PC-9 (cell line): ENCODE measurements around the gene HTR3C. TPM values are rescaled to one million over a fixed set of nuclear protein-coding genes. Genes with fewer than 3 reads are reported as not detected.

Experiments
- BruUV-seq: library from RNA; stranded (reverse); fragments of 400-500 nt; replicated peaks from 2 replicates; lab custom pipeline; 2021; lab: Mats Ljungman, UMichigan
- CTCF ChIA-PET: fragments of 300-600 bp; sonication (Branson Sonifier 250); formaldehyde crosslinking; loops from one replicate; lab custom pipeline; 2022; ENCODE audit warnings: antibody characterized with exemption; lab: Charles Lee
- POLR2A ChIA-PET: fragments of 300-600 bp; sonication (Branson Sonifier 250); formaldehyde crosslinking; loops from one replicate; lab custom pipeline; 2022; ENCODE audit warnings: antibody characterized with exemption; ENCODE audit not compliant: unreplicated experiment; lab: Charles Lee
- DNase-seq, 2 experiments: peaks; one replicate each; pipeline versions ENCODE4 v3.0.0 to v3.0.0-alpha.2; 2015 to 2022; ENCODE audit warnings: mixed read lengths in 1 of 2
- H2AFZ ChIP-seq: fragments of 200-600 bp; sonication (generic); 2 replicates; pipeline ENCODE4 v1.8.1; 2017; ENCODE audit warnings: antibody characterized with exemption
- H3F3A ChIP-seq: fragments of 200-600 bp; sonication (generic); 2 replicates; pipeline ENCODE4 v1.8.1; 2017; ENCODE audit warnings: antibody characterized with exemption, mild to moderate bottlenecking, low read depth; ENCODE audit not compliant: insufficient read depth
- H3K27ac ChIP-seq: fragments of 200-600 bp; sonication (generic); 2 replicates; pipeline ENCODE4 v1.6.1; 2016; ENCODE audit warnings: mixed run types
- H3K27me3 ChIP-seq: fragments of 200-600 bp; sonication (generic); 2 replicates; pipeline ENCODE4 v1.6.1; 2016; ENCODE audit warnings: low read depth, mixed run types; ENCODE audit not compliant: insufficient read depth
- H3K36me3 ChIP-seq: fragments of 200-600 bp; sonication (generic); 2 replicates; pipeline ENCODE4 v1.6.1; 2016; ENCODE audit warnings: low read depth, mixed run types
- H3K4me1 ChIP-seq: fragments of 200-600 bp; sonication (generic); replicated peaks from 2 replicates; pipeline ENCODE4 v1.6.1; 2016; ENCODE audit warnings: mixed run types; ENCODE audit not compliant: insufficient read depth
- H3K4me2 ChIP-seq: fragments of 200-600 bp; sonication (generic); 2 replicates; pipeline ENCODE4 v1.6.1; 2017; ENCODE audit warnings: mixed run types
- H3K4me3 ChIP-seq: fragments of 200-600 bp; sonication (generic); 2 replicates; pipeline ENCODE4 v1.6.1; 2016; ENCODE audit warnings: mixed run types
- H3K79me2 ChIP-seq: fragments of 200-600 bp; sonication (generic); 2 replicates; pipeline ENCODE4 v1.6.1; 2017; ENCODE audit warnings: low read depth, mixed run types
- H3K9me2 ChIP-seq: fragments of 200-600 bp; sonication (generic); 2 replicates; pipeline ENCODE4 v1.8.1; 2017; ENCODE audit warnings: mild to moderate bottlenecking; ENCODE audit not compliant: insufficient read depth
- H3K9me3 ChIP-seq: fragments of 200-600 bp; sonication (generic); 2 replicates; pipeline ENCODE4 v1.8.1; 2016; ENCODE audit warnings: low read depth; ENCODE audit not compliant: insufficient read depth
- H4K20me1 ChIP-seq: fragments of 200-600 bp; sonication (generic); 2 replicates; pipeline ENCODE4 v1.8.1; 2017; ENCODE audit not compliant: insufficient read depth
- CTCF ChIP-seq: fragments of 200-600 bp; sonication (generic); conservative IDR thresholded peaks from 2 replicates; pipeline ENCODE4 v1.6.1; 2017; ENCODE audit warnings: mixed run types, antibody characterized with exemption, mild to moderate bottlenecking, moderate library complexity
- EZH2 ChIP-seq: fragments of 200-600 bp; sonication (generic); IDR thresholded peaks from 2 replicates; pipeline ENCODE4 v1.8.0; 2017; ENCODE audit warnings: antibody characterized with exemption, low read depth
- intact Hi-C: fragments of 100-400 bp; cut with micrococcal nuclease; formaldehyde crosslinking; loops from one replicate; pipeline ENCODE4 v1.10.0; 2022; ENCODE audit not compliant: unreplicated experiment
- total RNA-seq: library from RNA; stranded (reverse); gene quantifications from 2 replicates; pipeline ENCODE4 v1.2.3, GENCODE V29; 2021

The HTR3C gene
- total RNA-seq, 1 experiment from 2014 or later: not detected

DNA sequence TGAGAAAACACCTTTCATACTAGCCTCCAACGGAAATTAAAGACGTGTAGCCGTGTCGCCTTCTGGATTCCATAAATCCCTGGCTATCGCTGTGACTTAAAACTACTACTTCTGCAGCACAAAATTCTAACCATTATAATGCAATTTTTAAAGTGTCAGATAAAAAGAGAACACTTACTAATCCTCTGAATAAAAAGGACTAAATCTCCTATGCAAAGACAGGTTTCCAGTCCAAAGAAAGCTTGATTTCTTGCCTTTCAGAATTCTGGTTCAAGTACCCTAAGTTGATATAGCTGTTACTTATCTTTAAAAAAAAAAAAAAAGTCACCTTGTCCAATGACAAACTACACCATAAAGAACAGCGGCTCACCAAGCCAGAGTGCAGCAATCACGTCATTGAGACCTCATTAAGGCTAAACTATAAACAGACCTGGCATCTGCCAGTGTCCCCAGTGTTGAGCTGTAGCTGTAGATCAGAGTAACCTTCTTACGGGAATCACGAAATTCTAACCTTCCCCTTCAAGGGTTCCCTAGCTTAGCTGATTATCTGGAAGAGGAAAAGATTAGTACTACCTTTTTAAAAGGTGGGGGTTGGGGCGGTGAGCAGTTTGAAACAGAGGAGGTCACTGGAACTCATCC, 37.3 kb upstream of the HTR3C start:
- H3K4me3 ChIP-seq: peak overlapping the region; percentile 99

DNA sequence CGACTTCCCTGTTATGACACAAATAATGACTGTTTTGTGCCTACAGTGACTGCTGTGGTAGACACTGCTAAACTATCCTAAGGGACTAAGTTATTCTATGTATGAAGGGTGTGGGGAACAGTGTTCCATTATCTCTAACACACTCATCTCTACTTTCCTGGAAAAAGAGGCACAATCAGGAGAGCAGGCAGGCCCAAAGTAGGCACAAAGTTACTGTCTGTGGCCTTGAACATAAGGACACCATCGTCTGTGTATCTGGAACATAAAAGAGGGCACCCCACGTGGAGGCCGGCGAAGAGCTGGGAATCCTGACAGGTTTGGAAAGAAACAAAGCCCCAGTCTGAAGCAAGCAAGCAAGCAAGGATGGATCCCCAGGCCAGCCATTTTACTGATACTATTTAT, 36.7 kb upstream of the HTR3C start:
- TF ChIP-seq EZH2 (no peak), CTCF (no peak)
- peaks cover 57% of the 10 kb centered on the region for H3K79me2 ChIP-seq
- H3F3A ChIP-seq: peaks cover 27% of the 10 kb centered on the region
- H2AFZ ChIP-seq: 0 out of 2 replicates have a peak overlapping the region, but pooled peaks have one; percentile 6
- POLR2A ChIA-PET: no interaction called here
- CTCF ChIA-PET: no interaction called here
- BruUV-seq: no TSS peak
- H3K4me3 ChIP-seq: peak overlapping the region; percentile 99
- H3K27ac ChIP-seq: peak overlapping the region; percentile 58
- H3K9me3 ChIP-seq: peaks cover 7% of the 10 kb centered on the region; the same call in 1 of the 2 replicates
- H3K27me3 ChIP-seq: no peaks in the 10 kb centered on the region
- DNase-seq: no peak
- no peaks in the 10 kb centered on the region for H4K20me1 ChIP-seq
- peaks cover 51% of the 10 kb centered on the region for H3K4me1 ChIP-seq
- H3K4me2 ChIP-seq: peak overlapping the region; percentile 93
- no peaks in the 10 kb centered on the region for H3K9me2 ChIP-seq
- intact Hi-C loops: loop anchor here (2.0 to 5.0 kb wide), 3 partner anchors 111 to 346 kb away; partner anchors contain the start of genes CLCN2 and POLR2H
- H3K36me3 ChIP-seq: peaks cover 28% of the 10 kb centered on the region

More for the DNA sequence above, 37.3 kb upstream of the HTR3C start:
- peaks cover 58% of the 10 kb centered on the region for H3K4me1 ChIP-seq
- DNase-seq: peak in 1 of 2 experiments; percentile 61
- H3K4me2 ChIP-seq: peak overlapping the region; percentile 93
- BruUV-seq: no TSS peak
- H2AFZ ChIP-seq: no peak overlapping the region
- H3K9me2 ChIP-seq: no peaks in the 10 kb centered on the region
- H3K36me3 ChIP-seq: peaks cover 30% of the 10 kb centered on the region
- no peak for TF ChIP-seq CTCF
- no peak for TF ChIP-seq EZH2
- peaks cover 63% of the 10 kb centered on the region for H3K79me2 ChIP-seq
- H4K20me1 ChIP-seq: no peaks in the 10 kb centered on the region
- CTCF ChIA-PET: interaction anchor here (0.6 to 1.7 kb wide), 4 partner anchors 9 to 1524 kb away, joined by 3 to 10 read pairs (median 6); no protein-coding TSS in a partner anchor
- peaks cover 33% of the 10 kb centered on the region for H3F3A ChIP-seq
- H3K27ac ChIP-seq: peak overlapping the region; percentile 97
- intact Hi-C loops: loop anchor here (2.0 to 5.0 kb wide), 3 partner anchors 111 to 347 kb away; partner anchors contain the start of genes CLCN2 and POLR2H
- POLR2A ChIA-PET: interaction anchor here (0.6 to 0.7 kb wide), 4 partner anchors 10 to 250 kb away, joined by 3 to 13 read pairs (median 8); no protein-coding TSS in a partner anchor
- H3K27me3 ChIP-seq: no peaks in the 10 kb centered on the region
- peaks cover 7% of the 10 kb centered on the region; the same call in 1 of the 2 replicates for H3K9me3 ChIP-seq

- Histone ChIP-seq H3K4me2 (peak overlapping the region; percentile 93), H3K9me2 (no peaks in the 10 kb centered on the region), H2AFZ (peak overlapping the region; percentile 99), H3K4me1 (peaks cover 43% of the 10 kb centered on the region), H3K27ac (peak overlapping the region; percentile 58), H3K36me3 (peaks cover 26% of the 10 kb centered on the region), H4K20me1 (no peaks in the 10 kb centered on the region), H3K4me3 (peak overlapping the region; percentile 99), H3K9me3 (peaks cover 7% of the 10 kb centered on the region; the same call in 1 of the 2 replicates), H3K27me3 (no peaks in the 10 kb centered on the region), H3F3A (peaks cover 18% of the 10 kb centered on the region), H3K79me2 (peaks cover 57% of the 10 kb centered on the region)
- no peak for TF ChIP-seq EZH2
- TF ChIP-seq CTCF: peak; percentile 99
- peak; percentile 49 to 71 for DNase-seq
- CTCF ChIA-PET: interaction anchor here (0.6 to 1.4 kb wide), 4 partner anchors 11 to 289 kb away, joined by 4 to 8 read pairs (median 6); no protein-coding TSS in a partner anchor
- POLR2A ChIA-PET: interaction anchor here (0.5 to 1.0 kb wide), 3 partner anchors 14 to 751 kb away, joined by 3 to 8 read pairs (median 4); no protein-coding TSS in a partner anchor
- no TSS peak for BruUV-seq
- intact Hi-C loops: loop anchor here (1.0 to 5.0 kb wide), 7 partner anchors 11 to 345 kb away; partner anchors contain the start of genes CLCN2 and POLR2H
Measured at GRCh38 chr3:184016811-184017671, 35.8 kb upstream of the HTR3C start.
